Stimulated activated CD8-positive, alpha-beta memory T cell treated with anti-CD3 and anti-CD28 coated beads, Interleukin-15, amount 100 ng/mL, for 4 hours (primary cell): ENCODE data around the gene SIGLEC5.

Experiments
- DNase-seq, 2 donors: peaks; one replicate each; pipeline ENCODE4 v3.0.0-alpha.2; 2020; ENCODE audit warnings: low read depth in 2 of 2

The SIGLEC5 gene

DNA sequence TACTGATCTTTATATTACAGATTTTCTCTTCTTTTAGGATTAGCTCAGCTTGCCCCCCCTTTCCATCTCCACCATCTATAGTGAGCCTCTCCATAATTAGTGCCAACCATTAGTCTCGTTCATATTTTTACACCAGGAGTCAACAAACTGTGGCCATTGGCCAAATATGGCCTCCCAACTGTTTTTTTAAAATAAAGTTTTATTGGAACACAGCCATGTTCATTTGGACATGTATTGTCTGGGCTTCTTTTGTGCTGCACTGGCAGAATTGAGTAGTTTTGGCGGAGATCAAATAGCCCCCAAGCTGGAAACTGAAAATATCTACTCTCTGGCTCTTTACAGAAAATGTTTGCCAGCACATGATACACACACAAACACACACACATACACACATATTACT is 40.7 kb downstream of the SIGLEC5 start:
- no peak for DNase-seq

DNA sequence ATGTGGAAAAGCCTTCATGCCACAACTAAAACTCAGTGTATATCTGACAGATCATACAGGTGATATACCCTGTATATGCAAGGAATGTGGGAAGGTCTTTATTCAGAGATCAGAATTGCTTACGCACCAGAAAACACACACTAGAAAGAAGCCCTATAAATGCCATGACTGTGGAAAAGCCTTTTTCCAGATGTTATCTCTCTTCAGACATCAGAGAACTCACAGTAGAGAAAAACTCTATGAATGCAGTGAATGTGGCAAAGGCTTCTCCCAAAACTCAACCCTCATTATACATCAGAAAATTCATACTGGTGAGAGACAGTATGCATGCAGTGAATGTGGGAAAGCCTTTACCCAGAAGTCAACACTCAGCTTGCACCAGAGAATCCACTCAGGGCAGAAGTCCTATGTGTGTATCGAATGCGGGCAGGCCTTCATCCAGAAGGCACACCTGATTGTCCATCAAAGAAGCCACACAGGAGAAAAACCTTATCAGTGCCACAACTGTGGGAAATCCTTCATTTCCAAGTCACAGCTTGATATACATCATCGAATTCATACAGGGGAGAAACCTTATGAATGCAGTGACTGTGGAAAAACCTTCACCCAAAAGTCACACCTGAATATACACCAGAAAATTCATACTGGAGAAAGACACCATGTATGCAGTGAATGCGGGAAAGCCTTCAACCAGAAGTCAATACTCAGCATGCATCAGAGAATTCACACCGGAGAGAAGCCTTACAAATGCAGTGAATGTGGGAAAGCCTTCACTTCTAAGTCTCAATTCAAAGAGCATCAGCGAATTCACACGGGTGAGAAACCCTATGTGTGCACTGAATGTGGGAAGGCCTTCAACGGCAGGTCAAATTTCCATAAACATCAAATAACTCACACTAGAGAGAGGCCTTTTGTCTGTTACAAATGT is 42.7 kb downstream of the SIGLEC5 start:
- DNase-seq, result no peak

DNA sequence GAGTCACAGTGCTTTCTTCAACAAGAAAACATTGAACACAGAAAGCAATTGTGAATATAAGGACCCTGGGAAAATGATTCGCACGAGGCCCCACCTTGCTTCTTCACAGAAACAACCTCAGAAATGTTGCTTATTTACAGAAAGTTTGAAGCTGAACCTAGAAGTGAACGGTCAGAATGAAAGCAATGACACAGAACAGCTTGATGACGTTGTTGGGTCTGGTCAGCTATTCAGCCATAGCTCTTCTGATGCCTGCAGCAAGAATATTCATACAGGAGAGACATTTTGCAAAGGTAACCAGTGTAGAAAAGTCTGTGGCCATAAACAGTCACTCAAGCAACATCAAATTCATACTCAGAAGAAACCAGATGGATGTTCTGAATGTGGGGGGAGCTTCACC is 43.4 kb downstream of the SIGLEC5 start:
- no peak for DNase-seq

DNA sequence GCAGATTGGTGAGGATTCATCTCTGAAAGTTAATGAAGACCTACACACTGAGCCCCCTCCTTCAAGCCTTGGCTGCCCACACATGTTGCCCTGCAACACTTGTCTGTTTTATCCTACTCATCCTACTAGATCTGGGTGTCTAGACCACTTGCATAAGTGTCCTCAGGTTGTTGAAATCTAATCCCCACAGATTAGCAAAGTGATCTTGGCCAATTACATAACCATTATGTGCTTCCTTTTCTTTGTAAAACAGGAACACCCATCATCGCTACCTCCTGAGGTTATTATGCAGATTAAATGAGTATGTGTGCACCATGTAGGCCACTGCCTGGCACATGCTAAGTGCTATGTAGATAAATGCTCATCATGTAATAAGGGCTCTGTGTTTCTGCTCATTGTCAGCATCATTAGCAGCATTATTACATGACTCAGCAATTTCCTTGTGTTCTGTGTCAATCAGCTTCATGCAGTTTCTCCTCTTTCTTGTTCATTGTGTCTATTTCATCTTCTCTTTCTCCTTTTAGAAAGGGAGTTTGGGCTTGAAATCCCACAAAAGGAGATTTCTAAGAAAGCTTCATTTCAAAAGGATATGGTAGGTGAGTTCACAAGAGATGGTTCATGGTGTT is 44.0 kb downstream of the SIGLEC5 start:
- no peak for DNase-seq

DNA sequence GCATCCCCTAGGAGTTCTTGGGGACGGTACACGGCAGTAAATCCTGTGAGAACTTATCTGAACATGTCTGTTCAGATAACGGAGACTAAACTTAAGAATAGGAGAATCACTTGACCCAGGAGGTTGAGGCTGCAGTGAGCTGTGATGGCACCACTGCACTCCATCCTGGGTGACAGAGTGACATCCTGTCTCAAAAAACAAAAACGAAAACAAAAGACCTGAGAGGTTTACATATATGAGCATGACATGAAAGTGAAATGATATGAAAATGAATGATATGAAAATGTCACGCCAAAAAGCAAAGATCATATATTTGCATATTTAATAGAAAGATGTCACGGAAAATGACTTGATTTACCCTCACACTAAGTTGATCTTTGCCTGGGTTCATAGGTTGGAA is 53.4 kb downstream of the SIGLEC5 start:
- DNase-seq, result no peak

DNA sequence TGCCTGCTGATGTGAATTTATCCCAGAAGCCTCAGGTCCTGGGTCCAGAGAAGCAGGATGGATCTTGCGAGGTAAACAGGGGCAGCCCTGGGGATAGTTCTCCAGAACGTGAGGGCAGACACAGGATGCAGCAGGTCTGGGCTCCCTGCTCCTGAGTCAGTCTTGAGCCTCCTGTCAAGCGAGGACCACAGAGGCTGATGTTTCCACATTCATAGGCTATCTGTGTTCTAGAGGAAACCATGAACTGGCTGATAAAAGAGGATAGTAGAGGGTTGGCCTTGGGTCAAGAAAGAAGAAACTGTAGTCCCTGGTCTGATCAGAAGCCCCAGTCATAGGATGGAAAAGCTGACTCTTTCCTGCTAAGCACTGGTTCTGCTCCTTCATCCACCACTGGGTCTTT is 56.9 kb downstream of the SIGLEC5 start:
- DNase-seq, result no peak

DNA sequence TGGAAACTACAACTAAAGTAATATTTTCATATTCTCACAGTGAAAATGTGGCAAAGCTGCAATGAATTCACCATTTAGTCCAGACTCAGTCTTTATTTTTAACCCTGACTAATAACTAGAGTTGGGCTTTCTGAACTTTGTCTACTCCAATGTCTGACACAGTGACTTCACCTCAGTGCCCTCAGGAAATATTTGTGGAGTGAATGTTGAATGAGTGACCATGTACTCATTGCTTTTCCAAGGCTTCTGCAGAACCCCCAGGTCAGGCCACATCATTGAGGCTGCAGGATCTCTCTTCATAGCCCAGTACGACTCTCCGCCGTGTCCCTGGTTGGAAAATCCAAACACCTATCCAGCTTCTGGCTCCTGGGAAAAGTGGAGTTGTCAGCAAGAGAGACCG is 57.3 kb downstream of the SIGLEC5 start:
- DNase-seq, result no peak

DNA sequence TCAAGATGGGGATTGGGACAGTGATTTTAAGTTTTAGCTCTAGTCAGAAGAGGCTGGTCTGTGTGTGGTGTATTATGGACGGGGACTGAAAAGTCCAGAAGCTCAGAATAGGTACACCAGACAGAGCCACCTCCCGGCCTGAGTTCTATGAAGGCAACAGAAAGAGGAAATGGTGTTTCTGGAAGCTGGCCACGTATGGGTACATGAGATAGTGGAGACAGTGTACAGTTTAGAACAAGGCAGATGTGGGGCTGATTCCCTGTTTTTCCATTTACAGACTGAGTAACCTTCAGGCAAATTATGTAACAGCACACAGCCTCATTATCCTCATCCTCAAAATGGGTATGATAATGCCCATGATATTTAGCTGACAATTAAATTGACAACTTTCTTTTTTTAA is 57.8 kb downstream of the SIGLEC5 start:
- DNase-seq, result no peak

DNA sequence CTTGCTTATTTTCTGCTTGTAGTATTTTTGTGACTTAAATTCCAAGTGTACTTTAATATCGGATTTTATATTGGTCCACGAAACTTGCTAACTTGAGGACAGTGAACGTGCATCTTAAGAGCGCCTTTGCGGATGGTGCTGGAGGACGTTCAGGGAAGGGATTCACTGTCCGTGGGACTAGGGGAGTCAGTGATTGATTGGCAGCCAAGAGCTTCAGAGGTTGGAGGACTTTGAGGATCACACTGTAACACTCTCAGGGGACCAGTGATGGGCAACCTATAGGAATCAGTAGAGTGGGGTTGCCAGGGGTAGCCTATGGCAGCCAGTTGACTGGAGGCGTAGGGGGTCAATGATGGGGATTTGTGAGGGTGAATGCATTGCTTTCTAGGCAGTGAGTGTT is 58.6 kb downstream of the SIGLEC5 start:
- DNase-seq, result no peak

DNA sequence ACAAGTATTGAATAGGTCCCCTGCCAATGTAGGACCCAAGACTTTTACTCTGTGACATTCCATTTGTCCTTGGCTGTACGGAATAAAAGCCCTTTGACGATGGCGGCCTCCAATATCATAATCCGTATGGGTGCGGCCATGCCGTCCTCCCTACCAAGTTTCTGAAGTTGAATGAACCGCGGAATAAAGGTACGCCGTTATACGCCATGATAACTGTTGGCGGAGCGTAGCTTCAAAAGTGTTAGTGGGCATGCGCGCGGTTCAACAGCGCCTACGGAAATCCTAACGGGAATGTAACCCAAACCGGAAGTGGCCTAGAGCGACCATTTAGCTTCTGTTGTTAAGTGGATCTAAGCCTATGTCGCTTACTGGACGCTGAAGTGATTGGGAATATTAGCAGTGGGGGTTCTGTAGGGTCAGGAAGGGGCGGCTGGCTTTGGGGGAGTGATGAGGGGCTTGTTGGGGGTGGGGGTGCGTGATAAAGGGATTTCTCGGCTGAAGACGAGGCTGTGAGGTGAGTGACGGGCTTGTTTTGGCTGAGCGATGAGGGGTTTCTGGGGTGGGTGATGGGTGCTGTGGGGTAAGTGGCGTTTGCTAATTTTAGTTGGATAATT is 59.1 kb downstream of the SIGLEC5 start, which contains the start of gene ZNF175:
Gene ZNF175 (plus strand): TSS at position 322 of the 614 bp plus-strand sequence. CDS start 2,047 bp downstream, outside the sequence.
- DNase-seq, result peak; percentile 72 to 74

DNA sequence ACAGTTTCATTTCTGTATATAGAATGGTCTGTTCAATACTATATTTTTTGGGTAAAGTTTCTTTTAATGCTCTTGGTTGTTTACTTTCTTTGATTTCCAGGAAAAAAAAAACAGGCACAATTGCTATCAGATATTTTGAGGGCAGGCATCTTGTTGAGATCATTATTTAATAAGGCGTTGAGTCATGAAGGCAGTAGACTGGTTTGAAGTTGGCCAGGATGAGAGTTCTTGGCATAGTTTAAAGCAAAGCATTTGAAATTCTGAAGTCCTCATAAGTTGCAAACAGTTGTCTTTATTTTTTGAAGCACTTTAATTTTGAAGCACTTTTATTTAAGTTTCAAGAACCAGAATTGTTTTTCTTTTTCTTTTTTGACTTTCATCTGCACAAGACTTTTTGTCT is 61.7 kb downstream of the SIGLEC5 start:
- DNase-seq, result no peak

DNA sequence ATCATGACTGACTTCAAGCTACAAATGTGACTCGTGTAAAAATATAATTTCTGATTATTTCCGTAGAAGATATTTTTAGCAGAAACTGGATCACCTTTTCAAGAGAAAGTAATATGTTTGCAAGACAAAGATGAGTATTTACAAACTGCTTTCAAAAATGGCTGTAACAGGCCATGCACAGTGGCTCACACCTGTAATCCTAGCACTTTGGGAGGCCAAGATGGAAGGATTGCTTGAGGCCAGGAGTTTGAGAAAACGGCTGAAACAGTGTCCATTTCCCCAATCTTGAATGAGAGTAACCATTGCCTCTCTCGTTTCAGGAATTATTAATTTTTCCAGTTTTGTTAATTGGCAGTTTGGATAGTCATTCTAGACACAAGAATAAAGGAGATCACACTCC is 62.6 kb downstream of the SIGLEC5 start:
- DNase-seq, result no peak

DNA sequence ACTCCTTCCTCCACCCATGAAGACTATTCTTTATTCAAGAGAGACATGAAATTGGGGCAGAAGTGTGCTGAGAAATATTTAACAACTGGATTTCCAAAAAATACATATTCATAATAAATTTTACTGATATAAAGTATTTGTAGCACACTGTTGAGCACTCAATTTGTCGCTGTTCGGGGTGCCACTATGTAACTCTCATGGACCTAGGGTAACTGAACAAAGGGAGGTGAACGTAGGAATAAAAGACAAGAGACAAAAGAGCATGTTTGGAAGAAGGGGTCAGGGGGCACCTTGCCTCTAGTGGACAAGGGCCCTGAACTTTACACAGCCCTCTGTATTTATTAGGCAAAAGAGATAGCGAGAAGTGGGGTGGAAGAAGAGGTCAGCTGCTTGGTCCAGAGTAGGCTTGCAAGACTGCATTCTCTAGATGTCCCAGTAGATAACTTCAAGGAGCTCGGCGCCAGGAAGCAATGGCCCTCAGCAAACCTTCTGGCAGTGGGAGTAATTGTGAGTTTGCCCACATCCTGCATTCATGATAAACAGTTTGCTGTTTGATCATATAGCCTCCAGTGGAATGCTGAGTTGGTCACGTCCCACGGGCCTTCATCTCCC is 63.6 kb downstream of the SIGLEC5 start:
- DNase-seq, result no peak

DNA sequence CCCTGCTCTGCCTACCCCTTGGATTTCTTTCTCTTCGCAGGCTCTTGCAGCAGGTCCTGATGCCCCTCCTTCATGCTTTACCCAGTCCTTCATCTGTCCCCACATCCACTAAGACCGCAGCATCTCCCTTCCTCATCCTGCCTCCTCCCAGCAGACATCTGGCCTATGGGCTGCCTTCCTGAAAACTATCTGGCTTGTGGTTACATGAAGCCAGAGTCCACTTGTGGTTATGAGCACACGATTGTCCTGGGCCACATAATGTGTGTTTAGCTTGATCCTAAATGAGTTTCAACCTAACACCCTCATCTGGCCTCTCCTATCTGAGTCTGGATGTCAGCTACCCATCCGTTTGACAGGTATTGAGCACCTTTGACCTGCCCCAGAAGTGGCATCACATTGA is 64.6 kb downstream of the SIGLEC5 start:
- no peak for DNase-seq

DNA sequence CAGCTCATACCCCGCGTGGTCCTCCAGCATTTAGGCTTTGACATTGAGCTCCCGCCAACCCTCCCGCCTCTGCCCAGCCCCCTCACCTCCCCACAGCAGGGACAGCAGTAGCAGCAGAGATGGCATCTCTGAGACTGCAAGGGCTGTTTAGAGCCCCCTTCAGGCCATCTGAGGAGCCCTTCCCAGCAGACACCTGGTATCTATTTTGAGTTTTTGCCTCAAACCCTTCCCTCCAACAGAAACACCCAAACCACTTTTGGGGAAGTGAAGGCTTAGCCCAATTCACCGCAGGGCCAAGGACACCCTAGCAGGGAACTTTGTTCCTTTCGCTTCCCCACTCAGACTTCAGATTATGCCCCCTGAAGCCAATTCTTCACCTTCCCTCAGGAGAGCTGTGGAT is 65.4 kb downstream of the SIGLEC5 start:
- no peak for DNase-seq
